Neural progenitor cell (in vitro differentiated cells): ENCODE data around the gene ALAS1. TPM values are rescaled to one million over a fixed set of nuclear protein-coding genes. Genes with fewer than 3 reads are reported as not detected.

Experiments used
- DNase-seq: peaks from one replicate; pipeline ENCODE4 v3.0.0-alpha.2; 2016; ENCODE audit warnings: low spot score
- H2AFZ ChIP-seq: fragments of 200-600 bp; sonication (generic); replicated peaks from 2 replicates; pipeline ENCODE4 v1.6.1; 2016; ENCODE audit warnings: antibody characterized with exemption
- H3F3A ChIP-seq: fragments of 200-600 bp; sonication (generic); 2 replicates; pipeline ENCODE4 v1.6.1; 2016; ENCODE audit warnings: antibody characterized with exemption, low read depth
- H3K27ac ChIP-seq: fragments of 200-600 bp; sonication (generic); 2 replicates; pipeline ENCODE4 v1.5.1; 2016; ENCODE audit warnings: mild to moderate bottlenecking
- H3K27me3 ChIP-seq: fragments of 200-600 bp; sonication (generic); 2 replicates; pipeline ENCODE4 v1.6.1; 2016; ENCODE audit warnings: mild to moderate bottlenecking, moderate library complexity
- H3K36me3 ChIP-seq: fragments of 200-600 bp; sonication (generic); 2 replicates; pipeline ENCODE4 v1.5.1; 2016
- H3K4me1 ChIP-seq: fragments of 200-600 bp; sonication (generic); 2 replicates; pipeline ENCODE4 v1.6.1; 2016; ENCODE audit warnings: mixed run types
- H3K4me2 ChIP-seq: fragments of 200-600 bp; sonication (generic); 2 replicates; pipeline ENCODE4 v1.6.1; 2016
- H3K4me3 ChIP-seq: fragments of 200-600 bp; sonication (generic); 2 replicates; pipeline ENCODE4 v1.5.1; 2016
- H3K79me2 ChIP-seq: fragments of 200-600 bp; sonication (generic); 2 replicates; pipeline ENCODE4 v1.6.1; 2016; ENCODE audit warnings: low read depth
- H3K9ac ChIP-seq: fragments of 200-600 bp; sonication (generic); 2 replicates; pipeline ENCODE4 v1.6.1; 2016
- H3K9me3 ChIP-seq: fragments of 200-600 bp; sonication (generic); 2 replicates; pipeline ENCODE4 v1.5.1; 2016; ENCODE audit warnings: low read depth
- H4K20me1 ChIP-seq: fragments of 200-600 bp; sonication (generic); 2 replicates; pipeline ENCODE4 v1.6.1; 2016; ENCODE audit warnings: low read depth
- H3K27ac Mint-ChIP-seq: 3 replicates; pipeline ENCODE4 v1.8.0; 2021; ENCODE audit warnings: mixed read lengths
- H3K27me3 Mint-ChIP-seq: 2 replicates; pipeline ENCODE4 v1.8.0; 2022; ENCODE audit warnings: low read depth, mild to moderate bottlenecking, inconsistent platforms, moderate library complexity, mixed read lengths; ENCODE audit not compliant: insufficient read depth
- H3K36me3 Mint-ChIP-seq: 3 replicates; pipeline ENCODE4 v1.8.0; 2021; ENCODE audit warnings: mixed read lengths
- H3K4me1 Mint-ChIP-seq: 3 replicates; pipeline ENCODE4 v1.8.0; 2021; ENCODE audit warnings: mixed read lengths
- H3K4me3 Mint-ChIP-seq: 3 replicates; pipeline ENCODE4 v1.8.0; 2021; ENCODE audit warnings: mild to moderate bottlenecking, moderate library complexity, mixed read lengths
- H3K9me3 Mint-ChIP-seq: 3 replicates; pipeline ENCODE4 v1.8.0; 2020; ENCODE audit warnings: mixed read lengths
- CTCF ChIP-seq: fragments of 200-600 bp; sonication (generic); IDR thresholded peaks from 2 replicates; pipeline ENCODE4 v1.5.1; 2017; ENCODE audit warnings: antibody characterized with exemption, mild to moderate bottlenecking
- EZH2 ChIP-seq: fragments of 200-600 bp; sonication (generic); IDR thresholded peaks from 2 replicates; pipeline ENCODE4 v1.6.1; 2017; ENCODE audit warnings: antibody characterized with exemption, mild to moderate bottlenecking, moderate library complexity
- EZH2phosphoT487 ChIP-seq: fragments of 200-600 bp; sonication (generic); IDR thresholded peaks from 2 replicates; pipeline ENCODE4 v1.6.1; 2017; ENCODE audit warnings: antibody characterized with exemption
- total RNA-seq: library from RNA; depleted of rRNA; stranded (reverse); fragments of >200 nt; gene quantifications from 2 replicates; pipeline ENCODE4 v1.2.3, GENCODE V29; 2015; ENCODE audit warnings: low replicate concordance

The ALAS1 gene
- total RNA-seq, 1 donor from 2014 or later, result 35.0 TPM

- H4K20me1 ChIP-seq, result no peaks in the 10 kb centered on the region
- no peak overlapping the region for H3K27ac ChIP-seq
- H3K4me2 ChIP-seq, result no peak overlapping the region
- H2AFZ ChIP-seq, result no peak overlapping the region
- H3K9me3 Mint-ChIP-seq, result no peaks in the 10 kb centered on the region
- H3K79me2 ChIP-seq, result no peaks in the 10 kb centered on the region
- peaks cover 2% of the 10 kb centered on the region for H3K4me1 Mint-ChIP-seq
- no peaks in the 10 kb centered on the region for H3K27me3 ChIP-seq
- H3K4me3 Mint-ChIP-seq, result no peak overlapping the region
- no peak for DNase-seq
- H3F3A ChIP-seq, result no peaks in the 10 kb centered on the region
- H3K27me3 Mint-ChIP-seq, result peaks cover 2% of the 10 kb centered on the region
- H3K9ac ChIP-seq, result no peak overlapping the region
- no peak for TF ChIP-seq CTCF
- H3K27ac Mint-ChIP-seq, result no peak overlapping the region
- H3K36me3 ChIP-seq, result no peaks in the 10 kb centered on the region
- no peak overlapping the region for H3K4me3 ChIP-seq
- H3K36me3 Mint-ChIP-seq, result peaks cover under 1% of the 10 kb centered on the region
- no peaks in the 10 kb centered on the region for H3K9me3 ChIP-seq
- H3K4me1 ChIP-seq, result peaks cover 3% of the 10 kb centered on the region
Observed at GRCh38 chr3:52221563-52222318, 23.8 kb downstream of the ALAS1 start.

GRCh38 chr3:52222319-52223221 is 24.6 kb downstream of the ALAS1 start:
- Mint-ChIP-seq H3K4me1 (peaks cover 2% of the 10 kb centered on the region), H3K27me3 (peaks cover 4% of the 10 kb centered on the region), H3K4me3 (no peak overlapping the region), H3K36me3 (no peaks in the 10 kb centered on the region), H3K9me3 (no peaks in the 10 kb centered on the region), H3K27ac (no peak overlapping the region)
- Histone ChIP-seq H3K9ac (no peak overlapping the region), H3K36me3 (no peaks in the 10 kb centered on the region), H3K9me3 (no peaks in the 10 kb centered on the region), H3K4me2 (no peak overlapping the region), H3K4me1 (peaks cover 3% of the 10 kb centered on the region), H3F3A (no peaks in the 10 kb centered on the region), H3K27me3 (no peaks in the 10 kb centered on the region), H3K27ac (no peak overlapping the region), H2AFZ (no peak overlapping the region), H4K20me1 (no peaks in the 10 kb centered on the region), H3K79me2 (no peaks in the 10 kb centered on the region), H3K4me3 (no peak overlapping the region)
- TF ChIP-seq EZH2, result no peak
- TF ChIP-seq CTCF, result no peak
- no peak for TF ChIP-seq EZH2phosphoT487
- no peak for DNase-seq

GRCh38 chr3:52223449-52224408 is 25.8 kb downstream of the ALAS1 start:
- DNase-seq, result no peak
- H3K4me3 Mint-ChIP-seq, result peak overlapping the region; percentile 60

More at GRCh38 chr3:52223449-52224408, 25.8 kb downstream of the ALAS1 start:
- Histone ChIP-seq H3K4me2 (no peak overlapping the region), H3K9me3 (no peaks in the 10 kb centered on the region), H3K4me3 (no peak overlapping the region), H3K36me3 (no peaks in the 10 kb centered on the region), H3K9ac (no peak overlapping the region), H3K79me2 (no peaks in the 10 kb centered on the region), H3F3A (no peaks in the 10 kb centered on the region), H2AFZ (no peak overlapping the region), H3K27me3 (no peaks in the 10 kb centered on the region), H3K4me1 (peaks cover 3% of the 10 kb centered on the region), H4K20me1 (no peaks in the 10 kb centered on the region), H3K27ac (no peak overlapping the region)
- H3K9me3 Mint-ChIP-seq, result no peaks in the 10 kb centered on the region
- peak overlapping the region; percentile 86 for H3K27ac Mint-ChIP-seq
- H3K4me1 Mint-ChIP-seq, result peaks cover 2% of the 10 kb centered on the region
- TF ChIP-seq EZH2 (no peak), CTCF (no peak), EZH2phosphoT487 (no peak)
- H3K27me3 Mint-ChIP-seq, result peaks cover 4% of the 10 kb centered on the region
- no peaks in the 10 kb centered on the region for H3K36me3 Mint-ChIP-seq
